Spinal cord (tissue), 10 donors: ENCODE data around the gene TCOF1. TPM values are rescaled to one million over a fixed set of nuclear protein-coding genes. Genes with fewer than 3 reads are reported as not detected.

Source experiments
- DNase-seq, 6 donors: peaks; one replicate each; pipeline versions ENCODE4 v3.0.0 to v3.0.0-alpha.2; 2013 to 2015; ENCODE audit warnings: low spot score in 6 of 6, low read depth in 4 of 6
- H3K27ac ChIP-seq: one replicate; pipeline ENCODE4 v1.5.1; 2013; ENCODE audit warnings: low read depth, low read length, control low read depth
- H3K27me3 ChIP-seq: one replicate; pipeline ENCODE4 v1.6.1; 2013; ENCODE audit warnings: low read length; ENCODE audit not compliant: control insufficient read depth, insufficient read depth
- H3K36me3 ChIP-seq: one replicate; pipeline ENCODE4 v1.6.1; 2013; ENCODE audit warnings: low read length; ENCODE audit not compliant: control insufficient read depth, insufficient read depth
- H3K4me1 ChIP-seq: one replicate; pipeline ENCODE4 v1.6.1; 2013; ENCODE audit warnings: low read length; ENCODE audit not compliant: control insufficient read depth, insufficient read depth
- H3K4me3 ChIP-seq: one replicate; pipeline ENCODE4 v1.5.1; 2013; ENCODE audit warnings: low read depth, low read length, control low read depth
- H3K9me3 ChIP-seq: one replicate; pipeline ENCODE4 v1.6.1; 2013; ENCODE audit warnings: low read length; ENCODE audit not compliant: control insufficient read depth, insufficient read depth
- WGBS: methylation state at CpG from one replicate; pipeline ENCODE4 v1.1.5; 2013; ENCODE audit warnings: missing lambda C conversion rate; ENCODE audit not compliant: insufficient coverage; 5-methylcytosine and 5-hydroxymethylcytosine counted together
- long read RNA-seq, 4 donors: transcript quantifications; one replicate each; lab custom pipeline, GENCODE V29; 2026
- polyA plus RNA-seq, 2 donors: library from polyadenylated mRNA; unstranded; fragments of 120-200 nt; gene quantifications; one replicate each; pipeline ENCODE4 v1.2.1, GENCODE V29; 2013; ENCODE audit not compliant: insufficient read length in 2 of 2
- total RNA-seq, 2 donors: library from RNA; depleted of rRNA in 1 of 2; stranded (reverse); fragments of 120-200 nt in 1 of 2; fragments of >200 nt in 1 of 2; gene quantifications; one replicate each; pipeline versions ENCODE4 v1.2.3 to v1.2.4, GENCODE V29; 2013 to 2014
- donor health status: healthy.

The TCOF1 gene, protein sequence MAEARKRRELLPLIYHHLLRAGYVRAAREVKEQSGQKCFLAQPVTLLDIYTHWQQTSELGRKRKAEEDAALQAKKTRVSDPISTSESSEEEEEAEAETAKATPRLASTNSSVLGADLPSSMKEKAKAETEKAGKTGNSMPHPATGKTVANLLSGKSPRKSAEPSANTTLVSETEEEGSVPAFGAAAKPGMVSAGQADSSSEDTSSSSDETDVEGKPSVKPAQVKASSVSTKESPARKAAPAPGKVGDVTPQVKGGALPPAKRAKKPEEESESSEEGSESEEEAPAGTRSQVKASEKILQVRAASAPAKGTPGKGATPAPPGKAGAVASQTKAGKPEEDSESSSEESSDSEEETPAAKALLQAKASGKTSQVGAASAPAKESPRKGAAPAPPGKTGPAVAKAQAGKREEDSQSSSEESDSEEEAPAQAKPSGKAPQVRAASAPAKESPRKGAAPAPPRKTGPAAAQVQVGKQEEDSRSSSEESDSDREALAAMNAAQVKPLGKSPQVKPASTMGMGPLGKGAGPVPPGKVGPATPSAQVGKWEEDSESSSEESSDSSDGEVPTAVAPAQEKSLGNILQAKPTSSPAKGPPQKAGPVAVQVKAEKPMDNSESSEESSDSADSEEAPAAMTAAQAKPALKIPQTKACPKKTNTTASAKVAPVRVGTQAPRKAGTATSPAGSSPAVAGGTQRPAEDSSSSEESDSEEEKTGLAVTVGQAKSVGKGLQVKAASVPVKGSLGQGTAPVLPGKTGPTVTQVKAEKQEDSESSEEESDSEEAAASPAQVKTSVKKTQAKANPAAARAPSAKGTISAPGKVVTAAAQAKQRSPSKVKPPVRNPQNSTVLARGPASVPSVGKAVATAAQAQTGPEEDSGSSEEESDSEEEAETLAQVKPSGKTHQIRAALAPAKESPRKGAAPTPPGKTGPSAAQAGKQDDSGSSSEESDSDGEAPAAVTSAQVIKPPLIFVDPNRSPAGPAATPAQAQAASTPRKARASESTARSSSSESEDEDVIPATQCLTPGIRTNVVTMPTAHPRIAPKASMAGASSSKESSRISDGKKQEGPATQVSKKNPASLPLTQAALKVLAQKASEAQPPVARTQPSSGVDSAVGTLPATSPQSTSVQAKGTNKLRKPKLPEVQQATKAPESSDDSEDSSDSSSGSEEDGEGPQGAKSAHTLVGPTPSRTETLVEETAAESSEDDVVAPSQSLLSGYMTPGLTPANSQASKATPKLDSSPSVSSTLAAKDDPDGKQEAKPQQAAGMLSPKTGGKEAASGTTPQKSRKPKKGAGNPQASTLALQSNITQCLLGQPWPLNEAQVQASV (N-terminal part only)
- 10 to 100 TPM in 1 of 2 donors, 1 to 10 TPM in 1; 8.7 to 22.5 TPM for total RNA-seq
- 10 to 100 TPM; 22.2 to 26.3 TPM for polyA plus RNA-seq
- long read RNA-seq, donor 1, partial matches to known transcripts = 23 of 23 reads
- long read RNA-seq, donor 1, other reads (novel, unspliced or antisense) = 0 of 23 reads
- long read RNA-seq, donor 2, partial matches to known transcripts = 5 of 5 reads
- long read RNA-seq, donor 2, other reads (novel, unspliced or antisense) = 0 of 5 reads
- long read RNA-seq, donor 3 = 0 reads
- long read RNA-seq, donor 4, partial matches to known transcripts = 8 of 8 reads
- long read RNA-seq, donor 4, other reads (novel, unspliced or antisense) = 0 of 8 reads

DNA sequence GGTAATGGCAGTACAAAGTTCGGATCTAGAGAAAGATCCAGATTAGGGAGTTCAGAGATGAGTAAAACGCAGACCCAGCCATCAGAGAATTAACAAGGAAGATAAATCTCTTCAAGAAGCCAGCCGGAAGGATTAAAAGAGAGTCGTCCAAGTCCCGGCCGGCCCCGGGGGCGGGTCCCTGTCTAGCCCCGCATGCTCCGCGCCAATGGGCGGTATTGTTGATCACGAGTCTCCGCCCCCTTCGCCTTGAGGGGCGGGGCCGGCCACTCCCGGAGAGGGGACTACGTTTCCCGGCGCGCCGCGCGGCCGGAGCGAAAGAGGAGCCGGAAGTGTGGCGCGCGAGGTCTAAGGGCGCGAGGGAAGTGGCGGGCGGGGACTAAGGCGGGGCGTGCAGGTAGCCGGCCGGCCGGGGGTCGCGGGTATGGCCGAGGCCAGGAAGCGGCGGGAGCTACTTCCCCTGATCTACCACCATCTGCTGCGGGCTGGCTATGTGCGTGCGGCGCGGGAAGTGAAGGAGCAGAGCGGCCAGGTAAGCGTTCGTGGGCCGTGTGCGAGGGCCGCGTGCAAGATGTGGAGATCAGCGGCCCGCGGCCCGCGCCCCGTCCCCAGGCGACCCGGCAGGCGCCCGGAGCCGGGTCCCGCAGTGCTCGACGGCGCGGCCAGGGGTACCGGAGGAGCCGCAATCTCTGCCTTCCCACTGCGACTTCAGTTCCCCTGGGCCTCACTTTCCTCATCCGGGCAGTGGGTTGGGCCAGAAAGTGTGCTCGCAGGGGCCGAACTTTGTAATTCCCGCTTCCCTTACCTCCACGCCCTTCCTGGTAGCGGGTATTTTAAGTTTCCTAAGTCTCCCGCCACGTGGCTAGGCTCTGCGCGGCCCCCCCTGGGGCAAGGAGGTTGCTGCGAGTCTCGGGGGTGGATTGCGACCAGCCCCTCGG is at the start of gene TCOF1:
Gene TCOF1, plus strand, starts transcription at position 372 of the 935 bp plus-strand sequence. Its CDS starts 50 bp downstream, at position 422.
- no peaks in the 10 kb centered on the region for H3K9me3 ChIP-seq
- H3K4me3 ChIP-seq = peak within 1 kb of the TSS; percentile 73
- peaks cover 19% of the 10 kb centered on the region for H3K36me3 ChIP-seq
- no peak within 1 kb of the TSS for H3K27ac ChIP-seq
- H3K27me3 ChIP-seq = no peaks in the 10 kb centered on the region
- H3K4me1 ChIP-seq = peaks cover 18% of the 10 kb centered on the region
- WGBS = under 1% methylated on average over 90 of the region's 90 CpGs
- peak; percentile 87 to 99 (median 94) for DNase-seq

DNA sequence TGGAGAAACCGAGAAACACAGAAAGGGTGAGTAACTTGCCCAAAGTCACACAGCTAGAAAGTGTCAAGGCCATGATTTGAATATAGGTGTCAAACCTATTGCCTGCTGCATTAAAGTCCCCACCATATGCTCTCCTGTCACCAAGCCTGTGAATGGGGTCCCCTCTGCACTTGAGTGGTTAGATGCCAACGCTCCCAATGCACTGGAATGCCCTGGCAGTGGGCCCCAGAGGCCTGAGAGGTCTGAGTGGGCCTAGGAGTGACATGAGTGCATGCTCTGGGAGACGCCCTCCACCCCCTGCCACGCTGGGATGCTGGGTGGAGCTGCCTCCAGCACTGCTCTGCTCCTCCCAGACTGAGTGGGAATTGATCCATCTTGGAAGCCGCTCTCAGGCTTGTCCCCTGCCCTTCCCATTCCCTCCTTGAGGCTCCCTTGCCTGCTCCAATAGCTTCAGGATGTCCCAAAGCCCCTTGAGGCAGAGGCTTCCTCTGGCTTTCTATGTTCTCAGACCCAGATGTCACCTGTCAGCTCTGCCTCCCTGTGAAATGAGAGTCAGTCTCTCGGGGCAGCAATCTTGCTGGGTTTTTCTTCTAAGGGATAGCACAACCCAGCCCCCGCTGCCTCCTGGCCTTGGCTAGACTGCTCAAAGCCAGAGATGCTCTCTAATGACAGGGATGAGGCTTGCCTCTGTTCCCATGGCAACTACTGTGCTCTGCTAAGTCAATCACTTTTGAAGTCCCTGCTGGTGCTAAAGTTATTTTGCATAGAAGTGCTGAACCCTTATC is 48.2 kb upstream of the TCOF1 start:
- H3K4me3 ChIP-seq = no peak overlapping the region
- peak overlapping the region; percentile 33 for H3K27ac ChIP-seq
- no peaks in the 10 kb centered on the region for H3K9me3 ChIP-seq
- peak in 2 of 6 donors; percentile 68 to 91 for DNase-seq
- WGBS = 33% methylated on average over 6 of the region's 7 CpGs
- no peaks in the 10 kb centered on the region for H3K27me3 ChIP-seq
- no peaks in the 10 kb centered on the region for H3K36me3 ChIP-seq
- H3K4me1 ChIP-seq = peaks cover 32% of the 10 kb centered on the region

DNA sequence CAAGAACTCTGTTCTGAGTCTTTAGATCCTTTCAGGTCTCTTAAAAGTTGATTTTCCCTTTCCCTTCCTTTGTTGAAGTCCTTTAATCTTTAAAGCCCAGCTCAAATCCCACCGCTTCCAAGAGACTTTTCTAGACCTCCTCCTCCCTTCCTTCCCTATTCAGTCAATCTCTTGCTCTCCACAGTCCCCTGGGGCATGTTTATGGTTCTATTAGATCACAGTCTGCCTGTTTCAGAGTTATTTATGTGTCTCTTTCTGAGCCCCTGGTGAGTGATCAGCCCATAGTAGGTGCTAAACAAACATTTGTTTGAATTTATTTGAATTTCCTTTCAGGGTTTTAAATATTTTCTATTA is 47.6 kb upstream of the TCOF1 start:
- WGBS = no CpG with 5 or more reads among the region's 1 CpG
- no peak overlapping the region for H3K4me3 ChIP-seq

DNA sequence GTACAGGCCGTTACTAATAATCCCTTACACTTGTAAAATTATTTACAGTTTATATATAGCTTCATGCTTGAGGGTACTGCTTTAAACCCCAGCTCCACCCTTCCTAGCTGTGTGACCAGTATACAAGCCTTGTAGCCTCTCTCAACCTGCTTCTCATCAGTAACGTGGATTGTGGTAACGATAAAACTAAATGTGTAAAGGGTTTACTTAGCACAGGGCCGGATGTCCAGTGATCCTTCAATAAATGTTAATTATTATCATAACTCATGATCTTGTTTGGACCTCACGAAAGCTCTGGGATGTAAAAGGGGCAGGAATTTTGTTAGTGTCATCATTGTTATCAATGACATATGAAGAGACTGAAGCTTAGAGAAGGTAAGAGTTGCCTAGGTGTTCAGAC is 47.3 kb upstream of the TCOF1 start:
- Histone ChIP-seq H3K27ac (no peak overlapping the region), H3K9me3 (no peaks in the 10 kb centered on the region), H3K4me1 (peaks cover 29% of the 10 kb centered on the region), H3K27me3 (no peaks in the 10 kb centered on the region), H3K36me3 (no peaks in the 10 kb centered on the region), H3K4me3 (no peak overlapping the region)
- WGBS = 67% methylated on average over 1 of the region's 5 CpGs
- DNase-seq = no peak

More for the DNA sequence above, 47.6 kb upstream of the TCOF1 start:
- Histone ChIP-seq H3K36me3 (no peaks in the 10 kb centered on the region), H3K27ac (peak overlapping the region; percentile 33), H3K27me3 (no peaks in the 10 kb centered on the region), H3K4me1 (peaks cover 29% of the 10 kb centered on the region), H3K9me3 (no peaks in the 10 kb centered on the region)
- DNase-seq = no peak

DNA sequence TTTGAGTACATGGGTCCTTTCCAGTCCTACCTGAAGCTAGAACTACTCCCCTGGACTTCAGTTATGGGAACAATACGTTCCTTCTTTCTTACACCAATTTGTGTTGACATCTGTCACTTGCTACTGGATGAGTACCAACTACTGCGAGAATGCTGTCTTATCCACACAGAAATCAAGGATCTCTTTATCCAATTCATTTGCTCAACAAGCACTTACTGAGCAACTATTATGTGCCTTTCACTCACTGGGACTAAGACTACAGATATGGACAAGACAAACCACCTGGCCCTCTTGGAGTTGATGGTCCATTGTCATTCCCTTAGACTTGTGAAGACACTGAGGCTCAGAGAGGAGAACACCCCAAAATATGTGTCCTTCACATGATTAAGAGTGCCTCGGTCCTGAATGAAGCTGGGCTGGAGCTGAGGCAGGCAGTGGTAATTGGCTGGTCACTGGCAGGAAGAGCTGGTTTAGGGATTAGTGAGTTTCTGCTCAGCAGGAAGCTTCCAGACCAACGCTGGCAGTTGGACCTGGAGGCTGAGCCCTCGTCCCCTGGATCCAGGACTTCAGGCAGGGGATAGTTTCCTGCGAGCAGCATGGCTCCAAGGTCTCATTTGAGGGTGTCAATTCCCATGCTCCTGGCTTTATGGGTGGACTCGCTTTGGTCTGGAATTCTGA is 46.3 kb upstream of the TCOF1 start:
- Histone ChIP-seq H3K27ac (no peak overlapping the region), H3K9me3 (no peaks in the 10 kb centered on the region), H3K36me3 (no peaks in the 10 kb centered on the region), H3K4me3 (no peak overlapping the region), H3K4me1 (peaks cover 29% of the 10 kb centered on the region), H3K27me3 (no peaks in the 10 kb centered on the region)
- 76% methylated on average over 5 of the region's 7 CpGs for WGBS
- no peak for DNase-seq

DNA sequence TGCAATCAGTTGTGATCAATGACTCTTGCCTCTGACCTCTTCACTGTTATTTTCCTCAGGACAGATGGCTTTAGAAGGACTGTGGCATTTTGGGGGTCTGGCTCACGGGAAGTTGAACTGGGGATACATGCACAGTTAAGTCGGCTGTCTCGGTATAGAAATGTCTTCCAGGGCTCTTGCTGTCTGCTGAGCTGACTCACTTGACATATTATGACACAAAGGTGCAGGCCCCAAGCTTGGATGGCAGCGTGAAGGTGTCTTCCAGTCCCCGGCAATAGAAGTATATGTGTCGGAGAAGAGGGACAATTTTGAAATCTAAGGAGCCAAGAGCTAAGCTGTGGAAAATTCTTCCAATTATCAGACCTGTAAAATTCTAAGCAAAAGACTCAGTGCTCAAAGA is 45.0 kb upstream of the TCOF1 start:
- DNase-seq = no peak
- 96% methylated on average over 3 of the region's 6 CpGs for WGBS
- H3K36me3 ChIP-seq = no peaks in the 10 kb centered on the region
- no peak overlapping the region for H3K4me3 ChIP-seq
- peaks cover 19% of the 10 kb centered on the region for H3K4me1 ChIP-seq
- H3K27me3 ChIP-seq = no peaks in the 10 kb centered on the region
- no peaks in the 10 kb centered on the region for H3K9me3 ChIP-seq
- no peak overlapping the region for H3K27ac ChIP-seq

DNA sequence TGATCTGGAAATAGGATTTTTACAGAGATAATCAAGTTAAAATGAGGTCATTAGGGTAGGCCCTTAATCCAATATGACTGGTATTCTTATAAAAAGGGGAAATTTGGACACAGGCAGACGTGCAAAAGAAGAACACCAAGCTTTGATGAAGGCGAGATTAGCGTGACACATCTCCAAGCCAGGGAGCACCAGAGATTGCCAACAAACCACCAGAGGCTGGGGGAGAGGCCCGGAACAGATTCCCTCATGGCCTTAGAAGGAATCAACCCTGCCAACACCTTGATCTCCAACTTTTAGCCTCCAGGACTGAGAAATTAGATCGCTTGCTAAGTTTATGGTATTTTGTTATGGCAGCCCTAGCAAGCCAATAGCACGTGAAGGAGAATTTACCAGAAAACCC is 44.0 kb upstream of the TCOF1 start:
- no peak overlapping the region for H3K4me3 ChIP-seq
- no peaks in the 10 kb centered on the region for H3K9me3 ChIP-seq
- H3K27me3 ChIP-seq = no peaks in the 10 kb centered on the region
- DNase-seq = no peak
- 83% methylated on average over 4 of the region's 6 CpGs for WGBS
- no peak overlapping the region for H3K27ac ChIP-seq
- H3K4me1 ChIP-seq = peaks cover 11% of the 10 kb centered on the region
- H3K36me3 ChIP-seq = no peaks in the 10 kb centered on the region
